Activated naive CD8-positive, alpha-beta T cell treated with anti-CD3 and anti-CD28 coated beads, Interleukin-2, amount 10 ng/mL, durations not matched to agents 7 days and 5 days (primary cell): ENCODE results near the gene CDH4. TPM values are rescaled to one million over a fixed set of nuclear protein-coding genes. Genes with fewer than 3 reads are reported as not detected.

Experiments
- ATAC-seq: fragments of 150-1000 bp; cut with Tn5 transposase; one replicate; pipeline ENCODE4 v1.10.0; 2021; ENCODE audit warnings: low read depth, moderate library complexity
- POLR2A ChIA-PET: fragments of 350-600 bp; sonication (Branson Sonifier 250); formaldehyde crosslinking; loops from one replicate; lab custom pipeline; 2021; ENCODE audit warnings: antibody characterized with exemption; lab: Charles Lee
- DNase-seq: peaks from one replicate; pipeline ENCODE4 v3.0.0; 2021
- H3K27ac Mint-ChIP-seq: one replicate; pipeline ENCODE4 v1.8.0; 2022; ENCODE audit warnings: mild to moderate bottlenecking, mixed read lengths
- H3K27me3 Mint-ChIP-seq: one replicate; pipeline ENCODE4 v1.8.0; 2022; ENCODE audit warnings: mild to moderate bottlenecking, moderate library complexity, mixed read lengths
- H3K36me3 Mint-ChIP-seq: one replicate; pipeline ENCODE4 v1.8.0; 2021; ENCODE audit warnings: mild to moderate bottlenecking, mixed read lengths
- H3K4me1 Mint-ChIP-seq: one replicate; pipeline ENCODE4 v1.8.0; 2021; ENCODE audit warnings: mixed read lengths
- H3K4me3 Mint-ChIP-seq: one replicate; pipeline ENCODE4 v1.8.0; 2022; ENCODE audit warnings: mild to moderate bottlenecking, moderate library complexity, mixed read lengths
- H3K9me3 Mint-ChIP-seq: one replicate; pipeline ENCODE4 v1.8.0; 2021; ENCODE audit warnings: mixed read lengths
- total RNA-seq, 2 experiments: library from RNA; stranded (reverse); gene quantifications; one replicate each; pipeline ENCODE4 v1.2.3, GENCODE V29; 2021

CDH4 gene
- total RNA-seq, 2 experiments from 2014 or later: 0.14 to 0.20 TPM

DNA sequence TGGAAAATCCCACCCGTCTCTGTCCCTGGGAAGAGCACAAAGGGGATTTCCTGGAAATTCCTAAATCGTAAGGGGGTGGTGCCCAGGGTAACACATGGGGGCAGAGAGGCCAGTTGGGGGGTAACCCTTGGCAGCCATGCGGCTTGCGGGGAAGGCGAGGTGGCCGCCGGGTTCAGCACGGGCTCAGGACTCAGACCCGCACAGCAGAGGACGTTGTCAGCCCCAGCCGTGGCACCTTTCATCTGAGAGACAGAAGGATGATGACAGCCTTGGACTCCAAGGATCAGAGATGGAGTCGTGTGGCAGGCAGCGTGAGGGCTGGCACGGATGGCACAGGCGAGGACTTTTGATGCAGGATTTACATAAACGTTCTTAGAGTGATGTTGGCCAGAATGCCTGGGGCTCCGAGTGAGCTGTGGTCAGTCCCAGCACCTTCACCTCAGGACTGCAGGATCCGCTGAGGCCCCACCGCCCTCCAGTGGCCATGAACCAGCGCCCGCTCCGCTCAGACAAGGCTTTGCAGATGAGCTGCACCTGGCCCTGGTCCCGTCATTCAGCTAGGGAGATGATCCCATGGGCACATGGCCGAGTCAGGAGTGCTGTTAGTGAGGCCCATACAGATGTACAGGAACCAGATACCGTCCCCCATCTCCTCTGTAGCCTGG lies 623.3 kb downstream of the CDH4 start:
- H3K27ac Mint-ChIP-seq: no peak overlapping the region
- no peaks in the 10 kb centered on the region for H3K27me3 Mint-ChIP-seq
- H3K4me1 Mint-ChIP-seq: no peaks in the 10 kb centered on the region
- POLR2A ChIA-PET: no interaction called here
- no peaks in the 10 kb centered on the region for H3K36me3 Mint-ChIP-seq
- DNase-seq (no peak), ATAC-seq (no peak)
- no peak overlapping the region for H3K4me3 Mint-ChIP-seq
- H3K9me3 Mint-ChIP-seq: no peaks in the 10 kb centered on the region

GRCh38 chr20:61875996-61876395 lies 623.9 kb downstream of the CDH4 start:
- no peaks in the 10 kb centered on the region for H3K9me3 Mint-ChIP-seq

DNA sequence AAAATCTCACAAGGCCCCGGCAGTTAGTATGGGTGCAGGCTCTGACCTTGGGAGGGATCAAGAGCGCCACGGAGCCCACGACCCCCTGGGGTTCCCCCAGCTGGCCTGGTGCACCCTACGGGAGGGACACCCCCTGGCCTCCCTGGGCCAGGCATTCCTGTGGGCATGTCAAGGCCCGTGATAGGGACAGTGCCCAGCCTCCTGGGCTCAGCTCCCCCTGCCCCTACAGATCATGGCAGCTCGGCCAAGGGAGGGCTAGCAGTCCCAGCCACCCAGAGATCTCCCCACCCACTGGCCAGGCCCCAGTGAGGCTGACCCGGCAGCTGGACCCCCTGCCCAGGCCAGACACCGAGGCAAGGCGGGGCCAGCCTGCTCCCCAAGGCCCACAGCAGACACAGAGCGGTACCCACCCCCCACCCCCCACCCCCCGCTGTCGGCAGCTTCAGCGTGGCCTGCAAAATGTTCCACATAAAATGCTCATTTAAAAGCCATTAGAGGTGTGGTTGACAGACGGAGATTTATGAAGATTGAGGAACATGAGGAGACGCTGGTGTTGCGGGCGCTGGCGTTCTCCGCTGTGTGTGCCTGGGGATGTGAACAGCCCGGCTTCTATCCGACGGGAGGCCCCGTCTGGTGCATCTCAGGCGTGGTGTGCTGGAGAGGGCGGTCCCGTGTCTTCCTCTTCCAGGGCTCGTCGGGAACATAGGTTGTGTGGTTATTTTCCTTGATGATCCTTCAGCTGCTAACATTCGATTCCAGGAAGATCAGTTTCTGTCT lies 625.1 kb downstream of the CDH4 start:
- Mint-ChIP-seq H3K9me3 (no peaks in the 10 kb centered on the region), H3K36me3 (no peaks in the 10 kb centered on the region), H3K4me1 (no peaks in the 10 kb centered on the region), H3K4me3 (no peak overlapping the region), H3K27ac (no peak overlapping the region), H3K27me3 (no peaks in the 10 kb centered on the region)
- ATAC-seq (no peak), DNase-seq (no peak)
- POLR2A ChIA-PET: no interaction called here

More at GRCh38 chr20:61875996-61876395, 623.9 kb downstream of the CDH4 start:
- Mint-ChIP-seq H3K27ac (no peak overlapping the region), H3K27me3 (no peaks in the 10 kb centered on the region), H3K4me1 (no peaks in the 10 kb centered on the region), H3K4me3 (no peak overlapping the region), H3K36me3 (no peaks in the 10 kb centered on the region)
- DNase-seq (no peak), ATAC-seq (no peak)
- POLR2A ChIA-PET: no interaction called here

- Mint-ChIP-seq H3K27ac (no peak overlapping the region), H3K36me3 (no peaks in the 10 kb centered on the region), H3K4me1 (peaks cover 1% of the 10 kb centered on the region), H3K9me3 (no peaks in the 10 kb centered on the region), H3K4me3 (no peak overlapping the region), H3K27me3 (no peaks in the 10 kb centered on the region)
- POLR2A ChIA-PET: no interaction called here
- ATAC-seq: no peak
- no peak for DNase-seq
Measured at GRCh38 chr20:61877776-61878477, 625.9 kb downstream of the CDH4 start.

- no peak for ATAC-seq
- POLR2A ChIA-PET: no interaction called here
Measured at GRCh38 chr20:61878478-61879302, 626.6 kb downstream of the CDH4 start.

DNA sequence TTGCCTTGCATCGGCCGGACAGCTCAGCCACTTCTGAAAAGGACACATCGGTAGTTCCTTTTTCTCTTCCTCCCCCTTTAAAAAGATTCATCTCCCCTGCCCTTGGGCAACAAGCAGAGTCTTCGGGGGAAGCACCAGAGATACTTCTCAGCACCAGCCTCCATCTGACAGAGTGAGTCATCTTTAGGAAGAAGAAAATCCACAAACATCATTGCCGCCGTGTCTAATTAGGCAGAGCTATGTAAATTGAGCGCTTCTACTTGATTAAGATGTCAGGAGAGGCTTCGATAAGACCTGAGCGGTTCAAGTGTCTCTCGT lies 627.2 kb downstream of the CDH4 start:
- ATAC-seq (no peak), DNase-seq (no peak)
- no peaks in the 10 kb centered on the region for H3K36me3 Mint-ChIP-seq
- H3K4me3 Mint-ChIP-seq: no peak overlapping the region
- peaks cover 3% of the 10 kb centered on the region for H3K4me1 Mint-ChIP-seq
- no peaks in the 10 kb centered on the region for H3K9me3 Mint-ChIP-seq
- no peaks in the 10 kb centered on the region for H3K27me3 Mint-ChIP-seq
- POLR2A ChIA-PET: no interaction called here
- H3K27ac Mint-ChIP-seq: no peak overlapping the region

More at GRCh38 chr20:61878478-61879302, 626.6 kb downstream of the CDH4 start:
- no peak for DNase-seq
- H3K36me3 Mint-ChIP-seq: no peaks in the 10 kb centered on the region
- no peak overlapping the region for H3K27ac Mint-ChIP-seq
- no peaks in the 10 kb centered on the region for H3K9me3 Mint-ChIP-seq
- peaks cover 3% of the 10 kb centered on the region for H3K4me1 Mint-ChIP-seq
- no peak overlapping the region for H3K4me3 Mint-ChIP-seq
- no peaks in the 10 kb centered on the region for H3K27me3 Mint-ChIP-seq

DNA sequence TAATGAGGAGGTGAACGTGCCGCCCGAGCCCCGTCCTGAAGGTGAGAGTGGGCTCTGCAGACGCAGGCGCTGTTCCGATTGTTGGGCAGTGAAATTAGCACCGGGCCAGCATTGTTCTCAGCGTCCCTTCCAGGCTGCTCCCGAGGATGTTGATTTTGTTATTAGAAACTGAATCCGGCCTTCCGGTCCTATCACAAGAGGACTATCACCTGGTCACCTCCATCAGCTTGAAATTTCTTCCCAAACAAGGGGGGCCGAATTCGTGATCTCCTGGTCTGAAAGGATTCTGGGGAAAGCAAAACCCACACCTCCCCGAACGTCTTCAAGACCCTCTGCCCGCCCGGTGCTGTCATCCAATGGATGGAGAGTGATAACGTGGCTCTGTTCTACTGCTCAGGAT lies 627.6 kb downstream of the CDH4 start:
- POLR2A ChIA-PET: no interaction called here
- Mint-ChIP-seq H3K36me3 (no peaks in the 10 kb centered on the region), H3K9me3 (no peaks in the 10 kb centered on the region), H3K4me3 (no peak overlapping the region), H3K27ac (no peak overlapping the region), H3K4me1 (peaks cover 3% of the 10 kb centered on the region), H3K27me3 (no peaks in the 10 kb centered on the region)
- ATAC-seq: no peak
- no peak for DNase-seq

DNA sequence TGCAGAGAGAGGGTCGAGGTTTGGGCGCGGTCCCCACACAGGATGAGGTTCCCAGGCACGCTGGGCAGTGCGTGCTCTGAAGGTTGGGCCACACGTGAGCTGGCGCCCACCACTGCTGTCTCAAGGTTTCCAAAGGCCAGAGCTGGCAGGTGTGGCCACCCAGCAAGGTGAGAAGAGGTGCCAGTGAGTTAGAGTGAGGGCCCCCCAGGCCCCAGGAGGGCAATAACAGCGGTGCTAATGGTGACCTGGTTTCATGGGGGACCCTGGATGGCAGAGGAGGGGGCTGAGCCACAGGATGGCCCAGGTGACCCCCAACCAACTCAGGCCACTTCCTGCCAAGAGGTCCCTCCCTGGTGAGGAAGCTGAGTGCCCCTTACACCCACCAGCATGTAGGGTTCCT lies 628.6 kb downstream of the CDH4 start:
- no peak for DNase-seq
- POLR2A ChIA-PET: no interaction called here
- no peak overlapping the region for H3K4me3 Mint-ChIP-seq
- H3K27ac Mint-ChIP-seq: no peak overlapping the region
- no peak for ATAC-seq
- no peaks in the 10 kb centered on the region for H3K36me3 Mint-ChIP-seq
- no peaks in the 10 kb centered on the region for H3K27me3 Mint-ChIP-seq
- no peaks in the 10 kb centered on the region for H3K9me3 Mint-ChIP-seq
- peaks cover 3% of the 10 kb centered on the region for H3K4me1 Mint-ChIP-seq

DNA sequence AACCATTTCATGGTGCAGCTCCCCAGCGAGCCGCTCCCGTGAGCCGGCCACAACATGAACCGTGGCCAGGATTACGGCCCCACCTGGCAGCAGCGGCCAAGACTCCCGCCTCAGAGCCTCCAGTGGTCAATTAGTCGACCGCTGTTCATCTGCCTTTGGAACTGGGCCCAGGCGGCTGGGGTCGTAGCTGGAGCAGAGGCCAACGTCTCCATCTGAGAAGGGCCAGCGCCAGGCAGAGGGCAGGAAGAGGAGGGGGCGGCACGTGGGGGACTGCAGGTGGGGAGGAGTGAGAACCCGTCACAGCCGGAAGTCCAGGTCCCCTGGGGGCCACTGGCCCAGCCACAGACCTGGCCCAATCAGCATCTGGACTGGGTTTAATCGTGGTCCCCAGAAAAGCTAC lies 629.4 kb downstream of the CDH4 start:
- Mint-ChIP-seq H3K27ac (no peak overlapping the region), H3K27me3 (no peaks in the 10 kb centered on the region), H3K36me3 (no peaks in the 10 kb centered on the region), H3K4me1 (peaks cover 3% of the 10 kb centered on the region), H3K4me3 (no peak overlapping the region), H3K9me3 (no peaks in the 10 kb centered on the region)
- ATAC-seq (no peak), DNase-seq (no peak)
- POLR2A ChIA-PET: no interaction called here

- POLR2A ChIA-PET: no interaction called here
- H3K9me3 Mint-ChIP-seq: no peaks in the 10 kb centered on the region
- no peak for DNase-seq
- no peak overlapping the region for H3K4me3 Mint-ChIP-seq
- H3K27me3 Mint-ChIP-seq: no peaks in the 10 kb centered on the region
- no peaks in the 10 kb centered on the region for H3K36me3 Mint-ChIP-seq
- peaks cover 3% of the 10 kb centered on the region for H3K4me1 Mint-ChIP-seq
- H3K27ac Mint-ChIP-seq: no peak overlapping the region
- no peak for ATAC-seq
Measured at GRCh38 chr20:61881861-61882260, 629.8 kb downstream of the CDH4 start.

DNA sequence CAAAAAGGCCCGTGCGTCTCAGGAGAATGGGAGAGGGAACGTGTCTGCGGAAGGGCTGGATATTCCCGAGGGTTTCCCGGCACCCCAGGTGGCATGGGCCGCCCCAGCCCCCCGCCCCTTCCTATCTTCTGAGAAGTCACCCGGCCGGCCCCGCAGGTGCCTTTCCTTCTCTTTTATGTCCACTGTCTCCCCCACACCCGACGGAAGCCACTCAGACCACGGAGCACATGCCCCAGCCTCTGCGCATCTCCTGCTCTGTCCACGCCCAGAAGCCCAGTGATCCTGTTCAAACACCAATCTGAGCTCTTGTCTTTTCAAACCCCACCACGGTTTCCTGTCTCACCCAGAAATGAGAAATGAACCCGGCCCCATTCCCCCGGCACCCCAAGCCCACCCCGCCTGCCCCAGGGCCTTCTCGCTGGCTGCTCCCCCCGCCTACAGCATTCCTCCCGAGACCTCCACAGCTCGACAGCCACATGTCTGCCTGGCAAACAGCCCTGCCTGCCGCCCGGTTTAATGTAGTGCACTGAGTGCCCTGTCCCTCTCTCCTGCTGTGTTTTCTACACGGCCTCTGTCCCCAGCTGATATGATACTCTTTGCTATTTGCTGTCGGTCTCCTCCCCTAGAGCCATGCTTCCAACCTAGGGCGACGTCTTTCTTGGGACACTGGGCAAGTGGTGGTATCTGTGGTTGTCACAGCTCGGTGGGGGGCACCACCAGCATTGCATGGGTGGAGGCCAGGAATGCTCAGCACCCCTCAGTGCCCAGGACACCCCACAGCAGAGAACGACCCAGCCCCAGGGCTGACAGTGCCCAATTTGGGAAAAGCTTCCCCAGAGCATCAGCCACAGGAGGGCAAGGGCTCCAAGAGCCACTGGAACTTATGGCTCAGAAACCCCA lies 630.9 kb downstream of the CDH4 start:
- H3K4me3 Mint-ChIP-seq: no peak overlapping the region
- no peaks in the 10 kb centered on the region for H3K36me3 Mint-ChIP-seq

DNA sequence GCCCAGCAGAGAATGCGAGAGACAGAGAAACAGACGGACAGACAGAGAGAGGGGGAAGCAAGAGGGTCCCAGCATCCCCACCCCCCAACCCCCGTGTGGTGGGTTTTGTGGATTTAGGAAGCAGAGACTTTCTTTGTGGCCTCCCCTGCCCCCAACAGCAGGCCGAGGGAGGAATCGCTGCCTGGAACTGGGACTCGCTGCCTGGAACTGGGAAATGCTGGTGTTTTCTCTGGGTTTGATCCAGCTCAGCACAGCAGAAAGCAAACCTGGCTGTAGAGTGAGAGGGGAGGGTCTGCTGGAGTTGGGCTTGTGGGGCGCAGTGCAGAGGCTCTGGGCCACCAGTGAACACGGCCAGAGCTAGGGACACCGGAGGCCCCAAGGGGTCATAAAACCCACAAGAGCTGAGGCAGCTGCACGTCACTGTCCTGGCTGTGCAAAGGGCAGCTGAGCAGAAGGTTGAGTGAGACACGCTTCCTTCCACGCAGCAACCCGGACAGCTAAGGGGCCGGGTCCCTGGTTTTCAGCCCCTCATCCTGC lies 631.9 kb downstream of the CDH4 start:
- Mint-ChIP-seq H3K27me3 (no peaks in the 10 kb centered on the region), H3K4me1 (peaks cover 6% of the 10 kb centered on the region), H3K36me3 (no peaks in the 10 kb centered on the region), H3K27ac (no peak overlapping the region), H3K9me3 (no peaks in the 10 kb centered on the region), H3K4me3 (no peak overlapping the region)
- POLR2A ChIA-PET: no interaction called here
- DNase-seq: no peak
- ATAC-seq: no peak

More for the DNA sequence above, 630.9 kb downstream of the CDH4 start:
- DNase-seq (no peak), ATAC-seq (no peak)
- no peak overlapping the region for H3K27ac Mint-ChIP-seq
- no peaks in the 10 kb centered on the region for H3K9me3 Mint-ChIP-seq
- peaks cover 6% of the 10 kb centered on the region for H3K4me1 Mint-ChIP-seq
- POLR2A ChIA-PET: no interaction called here
- no peaks in the 10 kb centered on the region for H3K27me3 Mint-ChIP-seq
